ENCODE results near the gene MTUS2. TPM values are rescaled to one million over a fixed set of nuclear protein-coding genes. Genes with fewer than 3 reads are reported as not detected.

Gene MTUS2
- polyA plus RNA-seq, 1 donor from 2014 or later = 4.4 TPM

DNA sequence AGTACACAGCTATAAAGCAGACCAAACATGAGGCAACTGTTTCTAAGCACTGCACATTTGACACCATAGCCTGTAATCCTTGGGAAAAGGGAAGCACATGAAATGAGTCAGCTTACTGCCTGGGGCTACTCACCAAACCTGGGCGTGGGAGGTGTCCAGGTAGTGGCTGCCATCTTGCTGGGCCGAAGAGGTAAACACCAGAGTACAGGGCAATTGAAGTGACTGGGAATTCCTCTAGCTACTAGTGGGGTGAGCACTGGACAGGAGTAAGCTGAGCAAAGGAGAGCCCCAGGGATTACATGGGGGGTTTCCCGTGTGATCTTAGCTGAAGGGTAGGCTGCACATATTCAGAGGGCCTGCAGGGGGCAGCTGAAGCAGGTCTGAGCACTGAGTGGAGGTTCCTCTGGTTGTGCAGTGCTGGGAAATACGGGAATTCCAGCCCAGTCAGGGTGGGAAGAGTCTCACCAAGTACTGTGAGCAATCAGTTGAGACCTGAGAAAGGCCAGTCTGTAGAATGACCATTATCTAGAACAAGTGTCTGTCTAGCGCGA lies 634.9 kb downstream of the MTUS2 start:
- Histone ChIP-seq H3F3A (ENCODE audit: insufficient read depth, low read length, poor library complexity, severe bottlenecking) (no peaks in the 10 kb centered on the region), H3K79me2 (replicated peaks; ENCODE audit: insufficient read depth, low read length) (no peaks in the 10 kb centered on the region), H2AFZ (ENCODE audit: low read depth, low read length) (no peak overlapping the region), H3K36me3 (ENCODE audit: insufficient read depth, low read length) (no peaks in the 10 kb centered on the region), H3K4me2 (ENCODE audit: low read length) (no peak overlapping the region), H3K9me2 (ENCODE audit: insufficient read depth, low read length) (no peaks in the 10 kb centered on the region), H3K9ac (ENCODE audit: low read length) (no peak overlapping the region), H3K4me3 (ENCODE audit: low read length) (no peak overlapping the region), H3K9me3 (ENCODE audit: low read length) (no peaks in the 10 kb centered on the region), H3K27ac (ENCODE audit: low read length) (no peak overlapping the region), H3K27me3 (ENCODE audit: insufficient read depth, low read depth, low read length) (no peaks in the 10 kb centered on the region), H4K20me1 (ENCODE audit: insufficient read depth) (no peaks in the 10 kb centered on the region)
- no peak for TF ChIP-seq SMC3 (conservative IDR thresholded peaks at IDR 0.05; ENCODE audit: poor library complexity)

DNA sequence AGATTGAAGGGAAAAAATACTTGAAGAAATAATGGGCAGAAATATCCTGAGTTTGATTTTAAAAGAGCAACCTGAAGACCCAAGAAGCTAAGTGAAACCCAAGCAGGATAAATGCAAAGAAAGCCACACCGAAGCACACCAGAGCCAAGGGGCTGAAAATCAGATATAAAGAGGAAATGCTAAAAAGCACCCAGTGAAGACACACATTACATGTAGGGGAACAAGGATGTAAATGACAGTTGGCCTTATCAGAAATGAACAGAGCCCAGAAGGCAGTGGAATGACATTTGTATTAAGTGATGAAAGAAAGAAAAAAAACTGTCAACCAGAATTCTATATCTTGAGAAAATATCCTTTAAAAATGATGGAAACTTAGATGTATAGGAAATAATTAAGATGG lies 636.3 kb downstream of the MTUS2 start:
- Histone ChIP-seq H3K4me2 (ENCODE audit: low read length) (no peak overlapping the region), H3K9me2 (ENCODE audit: insufficient read depth, low read length) (no peaks in the 10 kb centered on the region), H3K4me3 (ENCODE audit: low read length) (no peak overlapping the region), H3K27ac (ENCODE audit: low read length) (no peak overlapping the region), H4K20me1 (ENCODE audit: insufficient read depth) (no peaks in the 10 kb centered on the region), H3K79me2 (replicated peaks; ENCODE audit: insufficient read depth, low read length) (no peaks in the 10 kb centered on the region), H3F3A (ENCODE audit: insufficient read depth, low read length, poor library complexity, severe bottlenecking) (no peaks in the 10 kb centered on the region), H3K36me3 (ENCODE audit: insufficient read depth, low read length) (no peaks in the 10 kb centered on the region), H3K9ac (ENCODE audit: low read length) (no peak overlapping the region), H2AFZ (ENCODE audit: low read depth, low read length) (no peak overlapping the region), H3K27me3 (ENCODE audit: insufficient read depth, low read depth, low read length) (no peaks in the 10 kb centered on the region), H3K9me3 (ENCODE audit: low read length) (no peaks in the 10 kb centered on the region)
- no peak for TF ChIP-seq RAD21 (conservative IDR thresholded peaks at IDR 0.05)
- TF ChIP-seq, protein P1, sequence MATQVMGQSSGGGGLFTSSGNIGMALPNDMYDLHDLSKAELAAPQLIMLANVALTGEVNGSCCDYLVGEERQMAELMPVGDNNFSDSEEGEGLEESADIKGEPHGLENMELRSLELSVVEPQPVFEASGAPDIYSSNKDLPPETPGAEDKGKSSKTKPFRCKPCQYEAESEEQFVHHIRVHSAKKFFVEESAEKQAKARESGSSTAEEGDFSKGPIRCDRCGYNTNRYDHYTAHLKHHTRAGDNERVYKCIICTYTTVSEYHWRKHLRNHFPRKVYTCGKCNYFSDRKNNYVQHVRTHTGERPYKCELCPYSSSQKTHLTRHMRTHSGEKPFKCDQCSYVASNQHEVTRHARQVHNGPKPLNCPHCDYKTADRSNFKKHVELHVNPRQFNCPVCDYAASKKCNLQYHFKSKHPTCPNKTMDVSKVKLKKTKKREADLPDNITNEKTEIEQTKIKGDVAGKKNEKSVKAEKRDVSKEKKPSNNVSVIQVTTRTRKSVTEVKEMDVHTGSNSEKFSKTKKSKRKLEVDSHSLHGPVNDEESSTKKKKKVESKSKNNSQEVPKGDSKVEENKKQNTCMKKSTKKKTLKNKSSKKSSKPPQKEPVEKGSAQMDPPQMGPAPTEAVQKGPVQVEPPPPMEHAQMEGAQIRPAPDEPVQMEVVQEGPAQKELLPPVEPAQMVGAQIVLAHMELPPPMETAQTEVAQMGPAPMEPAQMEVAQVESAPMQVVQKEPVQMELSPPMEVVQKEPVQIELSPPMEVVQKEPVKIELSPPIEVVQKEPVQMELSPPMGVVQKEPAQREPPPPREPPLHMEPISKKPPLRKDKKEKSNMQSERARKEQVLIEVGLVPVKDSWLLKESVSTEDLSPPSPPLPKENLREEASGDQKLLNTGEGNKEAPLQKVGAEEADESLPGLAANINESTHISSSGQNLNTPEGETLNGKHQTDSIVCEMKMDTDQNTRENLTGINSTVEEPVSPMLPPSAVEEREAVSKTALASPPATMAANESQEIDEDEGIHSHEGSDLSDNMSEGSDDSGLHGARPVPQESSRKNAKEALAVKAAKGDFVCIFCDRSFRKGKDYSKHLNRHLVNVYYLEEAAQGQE (IDR thresholded peaks at IDR 0.05; ENCODE audit: borderline replicate concordance) = no peak
- TF ChIP-seq, protein P2, sequence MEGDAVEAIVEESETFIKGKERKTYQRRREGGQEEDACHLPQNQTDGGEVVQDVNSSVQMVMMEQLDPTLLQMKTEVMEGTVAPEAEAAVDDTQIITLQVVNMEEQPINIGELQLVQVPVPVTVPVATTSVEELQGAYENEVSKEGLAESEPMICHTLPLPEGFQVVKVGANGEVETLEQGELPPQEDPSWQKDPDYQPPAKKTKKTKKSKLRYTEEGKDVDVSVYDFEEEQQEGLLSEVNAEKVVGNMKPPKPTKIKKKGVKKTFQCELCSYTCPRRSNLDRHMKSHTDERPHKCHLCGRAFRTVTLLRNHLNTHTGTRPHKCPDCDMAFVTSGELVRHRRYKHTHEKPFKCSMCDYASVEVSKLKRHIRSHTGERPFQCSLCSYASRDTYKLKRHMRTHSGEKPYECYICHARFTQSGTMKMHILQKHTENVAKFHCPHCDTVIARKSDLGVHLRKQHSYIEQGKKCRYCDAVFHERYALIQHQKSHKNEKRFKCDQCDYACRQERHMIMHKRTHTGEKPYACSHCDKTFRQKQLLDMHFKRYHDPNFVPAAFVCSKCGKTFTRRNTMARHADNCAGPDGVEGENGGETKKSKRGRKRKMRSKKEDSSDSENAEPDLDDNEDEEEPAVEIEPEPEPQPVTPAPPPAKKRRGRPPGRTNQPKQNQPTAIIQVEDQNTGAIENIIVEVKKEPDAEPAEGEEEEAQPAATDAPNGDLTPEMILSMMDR (IDR thresholded peaks at IDR 0.05; ENCODE audit: poor library complexity, severe bottlenecking) = no peak
- TF ChIP-seq TAF1 (IDR thresholded peaks at IDR 0.05; ENCODE audit: low read depth) = no peak
- no peak for TF ChIP-seq EZH2 (IDR thresholded peaks at IDR 0.05; ENCODE audit: borderline replicate concordance, insufficient read depth, low read length, poor library complexity, severe bottlenecking)
- no peak for TF ChIP-seq POLR2AphosphoS5 (IDR thresholded peaks at IDR 0.05)
- no peak for TF ChIP-seq SMC3 (conservative IDR thresholded peaks at IDR 0.05; ENCODE audit: poor library complexity)
- no peak for TF ChIP-seq EP300 (conservative IDR thresholded peaks at IDR 0.05; ENCODE audit: poor library complexity, severe bottlenecking)
- no peak for TF ChIP-seq MXI1 (conservative IDR thresholded peaks at IDR 0.05; ENCODE audit: poor library complexity, severe bottlenecking)

DNA sequence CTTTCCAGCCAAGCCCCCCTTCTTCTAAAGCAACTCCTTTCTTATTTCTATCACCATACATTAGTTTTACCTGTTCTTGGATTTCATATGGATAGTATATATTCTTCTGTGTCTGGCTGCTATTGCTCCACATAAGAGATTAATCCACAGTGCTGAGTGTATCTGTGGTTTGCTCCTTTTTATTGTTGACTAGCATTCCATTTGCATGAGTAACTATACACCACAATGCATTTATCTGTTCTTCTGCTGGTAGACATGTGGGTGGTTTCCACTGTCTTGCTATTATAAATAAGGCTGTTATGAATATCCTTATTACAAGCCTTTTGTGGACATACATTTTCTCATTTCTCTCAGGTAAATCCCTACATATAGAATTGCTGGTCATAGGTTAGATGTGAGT lies 637.2 kb downstream of the MTUS2 start:
- no peak overlapping the region for H3K9ac ChIP-seq (ENCODE audit: low read length)
- TF ChIP-seq, protein P2 (IDR thresholded peaks at IDR 0.05; ENCODE audit: poor library complexity, severe bottlenecking) = no peak
- TF ChIP-seq POLR2AphosphoS5 (IDR thresholded peaks at IDR 0.05) = no peak
- no peak for TF ChIP-seq SMC3 (conservative IDR thresholded peaks at IDR 0.05; ENCODE audit: poor library complexity)
- TF ChIP-seq EP300 (conservative IDR thresholded peaks at IDR 0.05; ENCODE audit: poor library complexity, severe bottlenecking) = no peak
- no peak for TF ChIP-seq RAD21 (conservative IDR thresholded peaks at IDR 0.05)
- no peak overlapping the region for H3K4me3 ChIP-seq (ENCODE audit: low read length)
- no peak overlapping the region for H3K4me2 ChIP-seq (ENCODE audit: low read length)
- H3K79me2 ChIP-seq (replicated peaks; ENCODE audit: insufficient read depth, low read length) = no peaks in the 10 kb centered on the region
- H2AFZ ChIP-seq (ENCODE audit: low read depth, low read length) = no peak overlapping the region
- H3K9me2 ChIP-seq (ENCODE audit: insufficient read depth, low read length) = no peaks in the 10 kb centered on the region
- no peak overlapping the region for H3K27ac ChIP-seq (ENCODE audit: low read length)
- no peaks in the 10 kb centered on the region for H3F3A ChIP-seq (ENCODE audit: insufficient read depth, low read length, poor library complexity, severe bottlenecking)
- no peaks in the 10 kb centered on the region for H3K36me3 ChIP-seq (ENCODE audit: insufficient read depth, low read length)
- H3K27me3 ChIP-seq (ENCODE audit: insufficient read depth, low read depth, low read length) = no peaks in the 10 kb centered on the region
- no peaks in the 10 kb centered on the region for H4K20me1 ChIP-seq (ENCODE audit: insufficient read depth)
- no peaks in the 10 kb centered on the region for H3K9me3 ChIP-seq (ENCODE audit: low read length)

Measured in neural cell (in vitro differentiated cells).